GM19455 (cell line): Measurements from ENCODE around the gene CUBN.
"Not testable (repeated sequence)": the region's sequence is repeated elsewhere in the genome, so short reads cannot be mapped to it uniquely, and the experiment has no call there.

Experiments
- ATAC-seq: cut with Tn5 transposase; IDR thresholded peaks from one replicate; pipeline ENCODE4 v1.9.1; 2021; ENCODE audit not compliant: unreplicated experiment

Gene CUBN

DNA sequence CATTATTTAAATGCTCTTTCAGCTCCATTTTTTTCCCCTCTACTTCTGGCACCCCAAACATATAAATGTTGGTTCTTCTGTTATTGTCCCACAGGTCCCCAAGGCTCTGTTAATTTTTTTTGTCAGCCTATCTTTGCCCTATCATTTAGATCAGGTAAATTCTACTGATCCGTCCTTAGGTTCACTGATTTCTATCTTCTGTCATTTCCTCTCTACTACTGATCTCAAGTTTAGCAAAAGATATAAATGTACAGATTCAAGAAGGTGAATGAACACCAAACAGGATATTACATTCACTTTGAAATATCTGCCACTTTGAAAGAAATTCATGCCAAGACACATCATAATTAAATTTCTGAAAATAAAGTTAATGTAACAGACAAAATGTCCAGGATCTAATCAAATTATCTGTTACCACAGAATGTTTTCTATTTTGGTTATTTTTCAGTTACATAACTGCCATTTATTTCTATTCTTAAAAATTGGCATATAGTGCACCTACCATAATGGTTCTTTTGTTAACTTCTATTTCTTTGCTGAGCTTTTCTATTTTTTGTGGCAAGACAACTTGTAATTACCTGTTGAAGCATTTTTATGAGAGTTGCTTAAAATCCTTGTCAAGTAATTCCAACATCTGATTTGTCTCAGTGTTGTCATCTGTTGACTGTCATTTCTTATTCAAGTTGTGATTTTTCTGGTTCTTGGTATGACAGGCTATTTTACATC lies 12.1 kb upstream of the CUBN start:
- ATAC-seq: no peak

DNA sequence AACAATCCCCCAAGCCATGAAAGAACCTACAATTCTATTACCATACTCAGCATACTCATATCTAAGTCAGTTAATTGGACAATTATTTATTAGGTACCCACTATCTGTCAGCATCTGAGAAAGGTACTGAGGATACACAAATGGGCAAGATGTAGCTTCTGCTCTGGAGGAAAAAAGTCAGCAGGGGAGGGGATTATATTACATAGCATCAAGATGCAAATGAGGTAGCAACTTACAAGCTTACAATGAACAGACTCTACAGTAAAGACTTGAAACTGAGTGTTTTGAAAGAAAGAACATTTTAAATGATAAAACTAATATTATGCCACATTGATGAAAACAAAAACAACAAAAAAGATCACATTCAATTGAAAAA lies 10.8 kb upstream of the CUBN start:
- no peak for ATAC-seq

DNA sequence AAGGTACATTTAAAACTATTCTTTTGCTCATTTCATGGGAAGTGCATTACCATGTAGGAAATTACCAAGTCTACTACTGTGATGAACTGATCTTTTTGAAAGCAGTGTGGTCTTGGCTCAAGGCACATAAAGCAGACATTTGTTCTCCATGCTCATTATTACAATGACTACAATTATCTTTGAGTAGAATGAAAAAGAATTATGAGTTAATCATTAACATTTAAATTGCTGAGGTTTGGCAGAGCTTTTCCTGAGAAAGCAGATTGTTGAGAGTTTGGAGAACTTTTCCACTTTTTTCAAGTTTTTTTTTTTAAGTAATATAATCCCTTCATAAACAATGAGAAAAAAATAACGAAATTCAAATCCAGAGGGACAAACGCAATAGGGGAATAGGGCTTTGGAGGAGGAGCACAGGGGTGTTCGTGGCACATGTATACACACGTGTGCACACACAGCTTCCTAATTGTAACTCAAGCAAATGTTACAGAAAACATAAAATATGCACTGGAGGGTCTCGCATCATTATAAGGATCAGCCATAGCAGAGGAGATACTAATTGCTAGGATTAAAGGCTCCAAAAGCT lies 8.9 kb upstream of the CUBN start:
- ATAC-seq: no peak

DNA sequence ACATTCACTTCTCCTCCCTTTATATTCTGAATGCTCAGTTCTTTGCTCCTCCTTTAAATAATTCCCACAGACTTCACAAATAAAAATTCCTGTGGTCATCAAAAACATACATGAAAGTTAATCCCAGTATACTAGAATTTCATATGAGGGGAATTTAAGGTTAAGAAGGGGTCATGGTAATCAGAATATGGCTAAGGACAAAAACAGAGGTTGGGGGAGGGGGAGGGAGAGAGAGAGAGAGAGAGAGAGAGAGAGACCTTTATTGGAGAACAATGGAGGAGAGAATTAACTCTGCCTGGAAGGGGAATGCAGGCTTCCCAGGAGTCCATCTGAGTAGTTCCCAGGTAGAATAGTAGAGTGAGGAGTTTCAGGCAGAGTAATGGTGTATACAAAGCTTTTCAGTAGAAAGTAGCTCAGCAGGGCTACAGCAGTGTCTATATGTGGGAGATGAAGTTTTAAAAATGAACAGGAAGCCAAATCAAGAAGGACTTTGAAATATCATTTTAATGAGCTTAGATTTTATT lies 5.2 kb upstream of the CUBN start:
- ATAC-seq: no peak

DNA sequence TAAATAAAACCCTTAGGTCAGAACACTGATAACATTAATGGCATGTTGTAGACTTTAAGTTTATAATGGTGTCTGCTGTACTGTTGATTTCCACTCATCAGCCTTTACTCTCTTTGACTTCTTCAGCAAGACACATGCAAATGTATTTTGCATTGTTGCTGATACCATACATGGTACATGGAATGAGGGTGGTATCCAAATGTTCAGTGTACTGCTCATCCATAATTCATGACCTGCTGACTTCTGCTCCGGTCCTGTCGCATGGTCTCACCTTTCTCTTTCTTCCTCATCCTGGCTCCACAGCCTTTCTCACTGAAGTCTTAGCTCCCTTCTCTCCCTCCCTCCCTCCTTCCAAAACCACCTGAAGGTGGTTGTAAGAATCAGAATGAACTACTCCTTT lies 4.7 kb upstream of the CUBN start:
- no peak for ATAC-seq

DNA sequence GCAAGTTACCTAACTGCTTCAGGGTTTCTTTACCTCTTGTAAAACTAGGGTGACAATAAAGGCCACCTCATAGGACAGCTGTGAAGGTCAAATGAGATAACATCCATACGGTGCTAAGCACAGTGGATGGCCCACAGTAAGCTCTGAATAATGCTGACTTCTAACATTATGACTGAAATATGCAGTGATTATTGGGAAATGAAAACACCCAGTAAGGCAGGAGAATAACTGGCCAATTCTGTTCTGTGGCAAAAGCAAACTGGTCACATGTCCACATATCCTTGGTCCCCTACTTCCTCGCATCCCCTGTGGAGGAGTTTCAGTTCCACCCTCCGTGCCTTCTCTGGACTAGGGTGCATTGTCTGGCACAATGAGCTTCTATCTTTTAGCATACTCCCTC lies 1.4 kb downstream of the CUBN start:
- ATAC-seq: no peak

DNA sequence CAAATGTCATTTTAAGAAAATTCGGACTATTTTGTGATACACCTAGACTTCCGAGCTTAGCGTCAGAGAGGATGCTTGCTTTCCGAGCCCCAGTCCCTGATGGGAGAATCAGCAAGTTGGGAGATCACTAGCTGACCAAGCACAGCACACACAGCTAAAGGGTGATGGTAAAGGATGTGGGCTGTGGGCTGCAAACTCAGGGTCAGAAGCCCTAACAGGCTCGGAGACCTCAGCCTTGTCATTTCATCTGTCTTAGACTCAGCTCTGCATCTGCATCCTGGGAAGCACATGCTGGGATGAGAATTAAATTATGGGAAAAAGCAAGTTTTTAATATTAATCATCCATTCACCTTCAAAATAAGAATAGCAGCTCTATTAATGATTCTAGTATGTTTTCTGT lies 3.3 kb downstream of the CUBN start:
- ATAC-seq: no peak

DNA sequence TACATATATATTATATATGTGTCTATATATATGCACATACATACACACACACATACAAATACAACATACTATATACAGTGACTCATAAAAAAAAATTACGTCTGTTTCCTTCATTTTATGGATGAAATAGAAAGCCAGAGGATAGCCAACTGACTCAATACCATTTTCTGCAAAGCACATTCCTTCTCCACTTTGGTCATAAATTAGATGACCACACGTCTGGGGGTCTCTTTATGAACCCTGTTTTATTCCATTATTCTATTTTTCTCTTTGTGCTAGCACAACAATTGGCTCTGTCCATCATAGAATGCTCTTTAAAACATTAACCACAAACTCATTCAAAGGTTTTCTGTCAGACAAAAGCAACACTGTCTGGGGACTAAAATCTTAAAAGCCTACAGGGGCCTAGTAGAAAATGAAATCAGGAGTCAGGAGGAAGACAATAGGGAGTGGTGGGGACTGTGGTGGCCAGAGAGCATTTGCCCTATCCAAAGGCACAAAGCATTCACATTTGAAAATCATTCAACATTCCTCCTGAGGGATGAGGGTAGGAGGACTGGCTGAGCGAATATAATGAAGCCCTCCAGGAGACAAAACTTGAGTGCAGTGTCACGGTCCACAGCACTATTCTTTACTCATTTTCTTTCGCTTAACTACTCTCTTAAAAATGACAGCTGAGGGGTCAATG lies 4.3 kb downstream of the CUBN start:
- no peak for ATAC-seq

DNA sequence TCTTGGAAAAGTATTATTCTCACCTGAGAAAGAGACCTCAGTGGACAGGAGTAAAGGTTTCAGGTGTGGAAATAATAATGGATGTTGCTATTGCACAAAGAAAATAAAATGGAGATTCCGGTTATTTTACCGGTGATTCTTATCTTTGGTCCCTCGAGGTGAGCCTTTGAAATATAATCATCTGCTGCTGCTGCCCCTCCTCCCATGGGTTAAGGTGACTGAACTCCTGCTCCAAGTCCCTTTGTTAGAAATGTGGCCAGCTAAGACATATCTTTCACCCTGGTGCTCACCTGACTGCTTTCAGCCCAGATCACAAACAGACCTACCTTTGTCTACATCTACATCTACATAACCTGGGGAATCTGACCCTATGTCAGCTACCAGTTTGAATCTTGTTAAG lies 5.7 kb downstream of the CUBN start:
- ATAC-seq: no peak

DNA sequence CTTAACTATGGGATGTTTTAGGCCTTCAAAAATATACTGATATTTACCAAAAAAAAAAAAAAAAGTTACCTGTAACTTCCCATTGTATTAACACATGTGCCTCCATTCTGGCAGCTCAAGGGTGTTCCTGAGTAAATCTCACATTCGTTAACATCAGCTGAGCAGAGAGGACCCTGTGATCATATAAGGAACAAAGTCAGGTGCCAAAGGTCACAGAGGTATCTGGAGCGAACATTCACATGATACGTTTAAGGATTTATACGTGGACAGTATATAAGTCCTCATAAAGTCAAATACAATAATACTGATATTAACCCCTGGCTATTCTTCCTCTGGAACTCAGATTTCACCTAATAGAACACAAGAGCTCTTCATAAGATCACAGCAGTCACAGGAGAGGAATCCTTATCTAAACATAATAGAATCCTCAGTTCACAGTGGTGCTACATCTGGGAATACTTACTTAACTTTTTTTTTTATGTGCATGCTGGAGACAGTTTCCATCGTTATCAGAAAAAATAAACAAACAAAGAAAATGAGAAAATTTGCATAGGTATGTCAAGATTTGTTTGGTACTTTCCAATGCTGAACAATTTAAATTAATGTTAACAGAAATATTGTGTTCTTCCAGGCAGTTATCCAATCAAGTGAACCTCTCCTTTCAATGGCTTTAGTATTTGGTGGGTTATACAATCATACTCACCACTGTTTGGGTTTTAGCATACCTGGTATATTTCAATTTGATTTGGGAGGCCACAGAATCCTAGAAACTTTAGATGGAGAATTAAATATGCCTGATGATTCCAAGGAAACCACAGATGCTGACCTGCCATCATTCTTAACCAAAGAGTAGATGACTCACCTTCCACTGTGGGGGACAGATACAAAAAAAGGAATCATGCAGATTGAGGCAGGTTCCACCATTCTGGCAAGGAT lies 6.6 kb downstream of the CUBN start:
- ATAC-seq: no peak

DNA sequence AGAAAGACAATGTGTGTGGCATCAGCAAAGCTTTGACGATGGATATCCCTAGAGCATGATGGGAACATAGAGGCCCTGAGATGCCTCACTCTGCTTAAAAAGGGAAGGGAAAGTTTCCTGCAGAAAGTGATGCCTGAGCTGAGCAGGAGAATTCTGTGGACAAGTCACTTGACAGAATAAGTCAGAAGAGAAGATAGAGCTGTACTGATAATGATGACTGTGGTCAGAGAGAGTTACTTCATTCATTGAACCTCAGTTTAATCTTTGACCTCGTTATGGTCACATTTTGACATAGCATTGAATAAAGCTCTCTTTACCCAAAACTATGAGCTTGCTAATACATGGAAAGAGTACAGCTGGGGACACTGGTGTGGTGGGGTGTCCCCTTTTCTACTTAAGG lies 7.6 kb downstream of the CUBN start:
- no peak for ATAC-seq

DNA sequence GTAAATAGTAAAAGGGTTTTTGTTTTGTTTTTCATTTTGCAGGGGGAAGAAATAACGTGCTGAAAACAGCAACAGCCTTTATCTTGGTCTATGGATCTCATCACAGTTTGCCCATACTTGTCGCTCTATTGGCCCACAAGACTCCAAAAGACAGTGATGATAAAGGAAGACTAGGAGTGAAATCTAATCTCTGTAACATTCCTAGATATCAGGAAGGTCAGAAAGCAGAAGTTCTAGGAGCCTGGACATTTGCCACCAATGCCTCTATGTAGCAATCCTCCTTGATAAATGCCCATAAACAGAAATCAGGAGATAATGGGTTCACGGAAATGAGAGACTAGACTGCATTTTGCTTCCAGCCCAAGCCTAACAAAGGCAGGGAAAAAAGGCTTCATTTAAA lies 8.9 kb downstream of the CUBN start:
- ATAC-seq: no peak

DNA sequence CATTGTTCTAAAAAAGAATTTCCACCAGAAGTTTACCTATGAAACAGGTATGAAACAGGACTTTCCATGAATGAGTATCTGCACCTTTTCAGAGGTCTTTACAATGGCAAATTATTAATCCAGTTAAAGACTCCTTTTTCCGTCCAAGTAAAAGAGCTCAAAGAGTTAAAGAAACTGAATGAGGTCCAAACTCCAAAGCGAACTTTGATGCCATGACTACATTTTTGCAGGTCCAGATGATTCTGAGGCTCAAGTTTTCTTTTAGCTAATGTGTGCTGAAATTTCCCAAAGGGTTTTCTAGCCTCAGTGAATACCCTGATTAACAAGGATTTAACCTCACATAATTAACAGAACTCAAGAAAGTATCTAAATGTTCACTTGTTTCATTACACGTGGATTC lies 9.8 kb downstream of the CUBN start:
- ATAC-seq: no peak

DNA sequence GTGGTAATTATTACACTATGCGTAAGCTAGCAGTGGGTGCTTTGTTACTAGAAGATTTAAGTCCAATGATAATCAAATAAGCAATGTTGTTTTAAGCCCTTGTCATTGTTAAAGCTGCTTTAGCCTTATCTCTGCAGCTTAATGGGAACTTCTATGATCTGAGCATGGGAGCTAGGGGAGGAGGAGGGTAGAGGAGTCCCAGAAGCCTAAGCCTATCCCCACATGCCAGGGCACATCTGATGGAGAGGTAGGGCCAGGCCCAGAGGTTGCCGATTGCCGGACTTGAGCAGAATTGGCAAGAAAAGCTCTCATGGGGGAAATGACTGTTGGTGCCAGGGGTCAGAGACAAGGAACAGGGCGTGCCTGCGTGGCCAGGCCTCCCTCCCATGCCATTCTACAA lies 13.4 kb downstream of the CUBN start:
- ATAC-seq: no peak

DNA sequence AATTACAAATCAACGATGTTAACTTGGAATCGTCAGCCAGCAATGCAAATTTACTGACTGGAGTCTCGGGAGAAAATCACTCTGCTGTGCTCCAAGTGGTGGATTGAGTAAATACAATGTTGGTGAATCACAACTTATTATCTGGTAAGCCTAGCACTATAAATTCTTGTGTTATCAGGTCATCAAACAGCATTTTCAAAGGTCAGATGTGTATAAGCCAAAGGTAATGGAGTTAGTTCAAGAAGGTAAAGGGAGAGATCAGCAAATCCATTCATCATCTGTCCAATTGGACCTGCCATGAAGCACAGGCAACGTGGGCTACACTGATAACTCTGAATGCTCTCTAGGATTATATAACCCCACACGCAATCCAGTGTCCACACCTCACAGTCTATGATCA lies 13.9 kb downstream of the CUBN start:
- ATAC-seq: no peak

DNA sequence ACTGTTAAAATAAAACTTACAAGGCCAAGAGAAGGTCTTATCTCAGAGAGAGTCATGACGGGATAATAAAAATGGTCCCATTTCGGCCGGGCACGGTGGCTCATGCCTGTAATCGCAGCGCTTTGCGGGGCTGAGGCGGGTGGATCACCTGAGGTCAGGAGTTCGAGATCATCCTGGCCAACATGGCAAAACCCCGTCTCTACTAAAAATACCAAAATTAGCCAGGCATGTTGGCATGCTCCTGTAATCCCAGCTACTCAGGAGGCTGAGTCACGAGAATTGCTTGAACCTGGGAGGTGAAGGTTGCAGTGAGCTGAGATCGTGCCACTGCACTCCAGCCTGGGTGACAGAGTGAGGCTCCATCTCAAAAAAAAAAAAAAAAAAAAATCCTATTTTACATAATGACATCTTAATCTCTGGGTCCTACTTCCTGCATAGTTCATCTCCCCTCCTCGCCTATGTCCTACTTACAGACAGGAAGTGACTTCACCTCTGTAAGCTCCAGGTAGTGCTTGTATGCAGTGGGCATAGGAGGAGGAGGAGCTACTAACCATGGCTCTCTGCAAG lies 14.7 kb downstream of the CUBN start:
- not testable (repeated sequence) for ATAC-seq

DNA sequence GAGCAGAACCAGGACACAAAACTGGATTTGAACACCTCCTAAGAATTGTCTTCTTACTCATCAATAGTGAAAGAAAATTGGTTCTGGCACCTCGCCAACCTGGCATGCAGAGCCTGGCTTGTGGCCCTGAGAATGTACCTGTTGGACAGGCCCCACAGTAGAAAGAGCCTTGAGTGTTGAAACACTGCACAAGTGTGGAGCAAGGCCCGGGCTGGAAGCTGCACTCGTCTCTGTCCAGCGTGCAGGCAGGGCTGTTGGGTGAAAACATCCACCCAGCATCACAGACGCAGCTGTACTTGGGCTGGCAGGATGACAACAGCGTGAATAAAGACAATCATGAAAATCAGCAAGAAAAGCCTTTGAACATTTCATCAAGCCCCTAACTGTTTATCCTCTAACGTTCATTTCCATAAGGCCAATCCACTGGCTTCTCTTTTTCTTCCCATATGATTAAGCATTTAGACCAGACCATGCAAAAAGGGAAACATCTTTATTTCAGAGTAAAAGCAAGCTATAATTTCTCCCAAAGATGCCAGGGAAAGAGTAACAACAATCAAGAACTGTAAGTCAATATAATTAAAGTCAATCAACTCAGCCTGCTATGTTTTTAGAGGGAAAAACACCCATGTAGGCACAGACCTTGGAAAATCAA lies 15.6 kb downstream of the CUBN start:
- no peak for ATAC-seq

DNA sequence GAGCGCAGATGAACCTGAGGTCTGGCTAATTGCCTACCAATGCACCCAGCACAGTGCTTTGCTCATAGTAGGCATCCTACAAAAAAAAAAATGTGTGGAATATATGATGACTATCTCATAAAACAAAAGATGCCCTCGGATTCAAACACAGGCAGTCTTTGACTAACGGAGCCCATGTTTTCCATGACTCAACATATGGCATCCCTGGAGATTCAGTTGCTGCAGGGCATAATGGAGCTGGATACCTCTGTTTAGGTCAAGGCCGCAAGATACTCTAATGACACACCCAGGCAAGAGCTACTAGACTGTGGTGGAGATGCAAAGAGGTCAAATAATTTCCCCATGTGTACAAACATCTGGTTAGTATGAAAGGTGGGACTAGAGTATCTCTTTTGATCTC lies 16.3 kb downstream of the CUBN start:
- ATAC-seq: no peak

DNA sequence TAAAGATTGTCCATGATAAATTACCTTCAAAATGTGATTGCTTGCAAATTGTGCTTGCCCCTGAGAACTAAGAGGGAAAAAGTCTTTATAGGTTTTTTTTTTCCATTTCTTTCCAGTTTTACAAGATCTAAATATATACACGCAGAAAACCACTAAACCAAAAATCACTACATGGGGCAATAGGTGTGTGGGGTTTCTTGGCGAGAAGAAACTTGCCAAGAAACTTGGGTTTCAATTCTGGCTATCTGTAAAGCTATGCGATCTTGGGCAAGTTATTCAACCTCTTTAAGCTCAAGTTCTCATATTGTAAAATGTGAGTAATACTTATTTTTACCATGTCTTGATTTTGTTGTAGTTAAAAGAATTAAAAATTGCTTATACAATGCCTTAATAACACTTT lies 17.0 kb downstream of the CUBN start:
- no peak for ATAC-seq

DNA sequence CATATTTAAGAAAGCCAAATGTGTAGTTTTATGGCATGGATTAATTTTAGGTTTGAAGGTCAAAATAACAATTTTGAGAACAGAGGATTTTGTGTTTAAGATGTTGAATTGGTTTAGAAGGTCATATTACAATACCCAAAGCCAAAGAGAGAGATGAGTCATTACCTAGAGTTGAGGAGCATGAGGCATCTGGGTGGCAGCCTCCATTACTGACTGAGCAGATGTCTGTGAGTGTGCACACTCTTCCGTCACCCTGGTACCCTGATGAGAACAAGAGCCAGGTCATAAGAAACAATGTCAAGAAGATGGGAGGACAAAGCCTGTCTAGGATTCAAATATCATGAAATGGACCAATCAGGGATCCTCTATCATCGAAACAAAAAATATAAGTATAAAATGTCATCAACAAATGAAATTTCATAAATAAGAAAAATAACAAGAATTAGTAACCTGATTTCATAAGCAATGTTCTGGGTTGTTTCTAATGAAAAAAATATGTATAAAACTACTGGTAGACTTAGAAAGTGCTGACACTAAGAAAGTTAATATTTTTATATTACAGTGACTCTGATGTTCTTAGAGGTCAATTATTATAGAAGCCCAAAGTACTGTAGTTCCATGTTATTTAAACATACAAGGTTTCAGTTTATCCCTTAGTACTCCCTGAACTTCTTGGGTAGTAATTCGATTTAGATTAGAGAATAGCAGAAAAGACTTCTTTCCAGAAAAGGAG lies 20.0 kb downstream of the CUBN start:
- ATAC-seq: no peak
